Measurements from ENCODE around the gene SLC28A2. TPM values are rescaled to one million over a fixed set of nuclear protein-coding genes. Genes with fewer than 3 reads are reported as not detected.
A peak's percentile ranks its signal among the peaks of the same experiment; 100 is the strongest.

SLC28A2 gene
- total and polyA plus RNA-seq, 9 of the 15 experiments (the other 6 are each of a cell fraction or from before 2014, with no cell fraction given), result 0.03 to 0.04 TPM; not detected in 7

DNA sequence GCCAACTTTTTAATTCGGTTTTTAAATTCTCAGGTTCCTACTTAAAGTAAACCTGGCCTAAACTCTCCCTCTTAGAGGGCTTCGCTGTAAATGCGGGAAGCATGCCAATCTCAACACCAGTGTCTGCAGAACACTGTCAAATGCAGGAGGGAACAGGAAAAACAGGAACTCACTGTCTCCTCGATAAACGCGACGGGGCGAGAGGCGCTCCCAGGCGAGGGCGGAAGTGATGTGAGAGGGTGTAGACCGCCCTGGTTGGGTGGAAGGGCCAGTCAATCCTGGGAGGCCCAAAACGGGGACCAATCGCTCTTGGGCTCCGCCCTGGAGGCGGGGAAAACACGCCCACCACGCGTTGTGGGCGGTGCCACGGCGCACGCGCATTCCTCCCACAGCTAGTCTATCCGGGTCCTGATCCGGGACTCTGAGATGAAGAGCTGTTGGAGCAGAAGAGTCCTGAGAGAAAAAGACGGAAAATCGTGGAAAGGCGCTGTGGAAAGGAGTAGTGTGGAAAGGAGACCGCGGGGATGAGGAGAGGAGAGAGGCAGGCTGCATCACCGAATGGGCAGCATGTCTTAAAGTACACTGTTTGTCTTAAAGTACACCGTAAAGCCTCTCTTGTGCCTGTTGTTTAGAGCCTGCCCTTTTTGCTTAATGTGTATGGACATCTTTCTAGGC is 27.1 kb downstream of the SLC28A2 start (continued):
- TF ChIP-seq, protein P1, sequence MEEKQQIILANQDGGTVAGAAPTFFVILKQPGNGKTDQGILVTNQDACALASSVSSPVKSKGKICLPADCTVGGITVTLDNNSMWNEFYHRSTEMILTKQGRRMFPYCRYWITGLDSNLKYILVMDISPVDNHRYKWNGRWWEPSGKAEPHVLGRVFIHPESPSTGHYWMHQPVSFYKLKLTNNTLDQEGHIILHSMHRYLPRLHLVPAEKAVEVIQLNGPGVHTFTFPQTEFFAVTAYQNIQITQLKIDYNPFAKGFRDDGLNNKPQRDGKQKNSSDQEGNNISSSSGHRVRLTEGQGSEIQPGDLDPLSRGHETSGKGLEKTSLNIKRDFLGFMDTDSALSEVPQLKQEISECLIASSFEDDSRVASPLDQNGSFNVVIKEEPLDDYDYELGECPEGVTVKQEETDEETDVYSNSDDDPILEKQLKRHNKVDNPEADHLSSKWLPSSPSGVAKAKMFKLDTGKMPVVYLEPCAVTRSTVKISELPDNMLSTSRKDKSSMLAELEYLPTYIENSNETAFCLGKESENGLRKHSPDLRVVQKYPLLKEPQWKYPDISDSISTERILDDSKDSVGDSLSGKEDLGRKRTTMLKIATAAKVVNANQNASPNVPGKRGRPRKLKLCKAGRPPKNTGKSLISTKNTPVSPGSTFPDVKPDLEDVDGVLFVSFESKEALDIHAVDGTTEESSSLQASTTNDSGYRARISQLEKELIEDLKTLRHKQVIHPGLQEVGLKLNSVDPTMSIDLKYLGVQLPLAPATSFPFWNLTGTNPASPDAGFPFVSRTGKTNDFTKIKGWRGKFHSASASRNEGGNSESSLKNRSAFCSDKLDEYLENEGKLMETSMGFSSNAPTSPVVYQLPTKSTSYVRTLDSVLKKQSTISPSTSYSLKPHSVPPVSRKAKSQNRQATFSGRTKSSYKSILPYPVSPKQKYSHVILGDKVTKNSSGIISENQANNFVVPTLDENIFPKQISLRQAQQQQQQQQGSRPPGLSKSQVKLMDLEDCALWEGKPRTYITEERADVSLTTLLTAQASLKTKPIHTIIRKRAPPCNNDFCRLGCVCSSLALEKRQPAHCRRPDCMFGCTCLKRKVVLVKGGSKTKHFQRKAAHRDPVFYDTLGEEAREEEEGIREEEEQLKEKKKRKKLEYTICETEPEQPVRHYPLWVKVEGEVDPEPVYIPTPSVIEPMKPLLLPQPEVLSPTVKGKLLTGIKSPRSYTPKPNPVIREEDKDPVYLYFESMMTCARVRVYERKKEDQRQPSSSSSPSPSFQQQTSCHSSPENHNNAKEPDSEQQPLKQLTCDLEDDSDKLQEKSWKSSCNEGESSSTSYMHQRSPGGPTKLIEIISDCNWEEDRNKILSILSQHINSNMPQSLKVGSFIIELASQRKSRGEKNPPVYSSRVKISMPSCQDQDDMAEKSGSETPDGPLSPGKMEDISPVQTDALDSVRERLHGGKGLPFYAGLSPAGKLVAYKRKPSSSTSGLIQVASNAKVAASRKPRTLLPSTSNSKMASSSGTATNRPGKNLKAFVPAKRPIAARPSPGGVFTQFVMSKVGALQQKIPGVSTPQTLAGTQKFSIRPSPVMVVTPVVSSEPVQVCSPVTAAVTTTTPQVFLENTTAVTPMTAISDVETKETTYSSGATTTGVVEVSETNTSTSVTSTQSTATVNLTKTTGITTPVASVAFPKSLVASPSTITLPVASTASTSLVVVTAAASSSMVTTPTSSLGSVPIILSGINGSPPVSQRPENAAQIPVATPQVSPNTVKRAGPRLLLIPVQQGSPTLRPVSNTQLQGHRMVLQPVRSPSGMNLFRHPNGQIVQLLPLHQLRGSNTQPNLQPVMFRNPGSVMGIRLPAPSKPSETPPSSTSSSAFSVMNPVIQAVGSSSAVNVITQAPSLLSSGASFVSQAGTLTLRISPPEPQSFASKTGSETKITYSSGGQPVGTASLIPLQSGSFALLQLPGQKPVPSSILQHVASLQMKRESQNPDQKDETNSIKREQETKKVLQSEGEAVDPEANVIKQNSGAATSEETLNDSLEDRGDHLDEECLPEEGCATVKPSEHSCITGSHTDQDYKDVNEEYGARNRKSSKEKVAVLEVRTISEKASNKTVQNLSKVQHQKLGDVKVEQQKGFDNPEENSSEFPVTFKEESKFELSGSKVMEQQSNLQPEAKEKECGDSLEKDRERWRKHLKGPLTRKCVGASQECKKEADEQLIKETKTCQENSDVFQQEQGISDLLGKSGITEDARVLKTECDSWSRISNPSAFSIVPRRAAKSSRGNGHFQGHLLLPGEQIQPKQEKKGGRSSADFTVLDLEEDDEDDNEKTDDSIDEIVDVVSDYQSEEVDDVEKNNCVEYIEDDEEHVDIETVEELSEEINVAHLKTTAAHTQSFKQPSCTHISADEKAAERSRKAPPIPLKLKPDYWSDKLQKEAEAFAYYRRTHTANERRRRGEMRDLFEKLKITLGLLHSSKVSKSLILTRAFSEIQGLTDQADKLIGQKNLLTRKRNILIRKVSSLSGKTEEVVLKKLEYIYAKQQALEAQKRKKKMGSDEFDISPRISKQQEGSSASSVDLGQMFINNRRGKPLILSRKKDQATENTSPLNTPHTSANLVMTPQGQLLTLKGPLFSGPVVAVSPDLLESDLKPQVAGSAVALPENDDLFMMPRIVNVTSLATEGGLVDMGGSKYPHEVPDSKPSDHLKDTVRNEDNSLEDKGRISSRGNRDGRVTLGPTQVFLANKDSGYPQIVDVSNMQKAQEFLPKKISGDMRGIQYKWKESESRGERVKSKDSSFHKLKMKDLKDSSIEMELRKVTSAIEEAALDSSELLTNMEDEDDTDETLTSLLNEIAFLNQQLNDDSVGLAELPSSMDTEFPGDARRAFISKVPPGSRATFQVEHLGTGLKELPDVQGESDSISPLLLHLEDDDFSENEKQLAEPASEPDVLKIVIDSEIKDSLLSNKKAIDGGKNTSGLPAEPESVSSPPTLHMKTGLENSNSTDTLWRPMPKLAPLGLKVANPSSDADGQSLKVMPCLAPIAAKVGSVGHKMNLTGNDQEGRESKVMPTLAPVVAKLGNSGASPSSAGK (IDR thresholded peaks at IDR 0.05), result peak; percentile 89
- no peak for TF ChIP-seq NEUROD1 (IDR thresholded peaks at IDR 0.05; ENCODE audit: borderline replicate concordance, low read depth, low read length, partially characterized antibody)
- no peak for TF ChIP-seq CBX5 (IDR thresholded peaks at IDR 0.05; ENCODE audit: borderline replicate concordance, low read depth)
- peak; percentile 66 for TF ChIP-seq NFYB (IDR thresholded peaks at IDR 0.05; ENCODE audit: extremely low read depth, insufficient read length)
- no peak for TF ChIP-seq PHF21A (IDR thresholded peaks at IDR 0.05; ENCODE audit: borderline replicate concordance, low read depth)
- TF ChIP-seq, protein P2, sequence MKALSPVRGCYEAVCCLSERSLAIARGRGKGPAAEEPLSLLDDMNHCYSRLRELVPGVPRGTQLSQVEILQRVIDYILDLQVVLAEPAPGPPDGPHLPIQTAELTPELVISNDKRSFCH (CRISPR knock-in tag; IDR thresholded peaks at IDR 0.05), result no peak
- TF ChIP-seq, protein P2 (tag; IDR thresholded peaks at IDR 0.05), result no peak
- no peak for TF ChIP-seq FOXK1 (CRISPR knock-in tag; IDR thresholded peaks at IDR 0.05; ENCODE audit: borderline replicate concordance)
- TF ChIP-seq, protein P3, sequence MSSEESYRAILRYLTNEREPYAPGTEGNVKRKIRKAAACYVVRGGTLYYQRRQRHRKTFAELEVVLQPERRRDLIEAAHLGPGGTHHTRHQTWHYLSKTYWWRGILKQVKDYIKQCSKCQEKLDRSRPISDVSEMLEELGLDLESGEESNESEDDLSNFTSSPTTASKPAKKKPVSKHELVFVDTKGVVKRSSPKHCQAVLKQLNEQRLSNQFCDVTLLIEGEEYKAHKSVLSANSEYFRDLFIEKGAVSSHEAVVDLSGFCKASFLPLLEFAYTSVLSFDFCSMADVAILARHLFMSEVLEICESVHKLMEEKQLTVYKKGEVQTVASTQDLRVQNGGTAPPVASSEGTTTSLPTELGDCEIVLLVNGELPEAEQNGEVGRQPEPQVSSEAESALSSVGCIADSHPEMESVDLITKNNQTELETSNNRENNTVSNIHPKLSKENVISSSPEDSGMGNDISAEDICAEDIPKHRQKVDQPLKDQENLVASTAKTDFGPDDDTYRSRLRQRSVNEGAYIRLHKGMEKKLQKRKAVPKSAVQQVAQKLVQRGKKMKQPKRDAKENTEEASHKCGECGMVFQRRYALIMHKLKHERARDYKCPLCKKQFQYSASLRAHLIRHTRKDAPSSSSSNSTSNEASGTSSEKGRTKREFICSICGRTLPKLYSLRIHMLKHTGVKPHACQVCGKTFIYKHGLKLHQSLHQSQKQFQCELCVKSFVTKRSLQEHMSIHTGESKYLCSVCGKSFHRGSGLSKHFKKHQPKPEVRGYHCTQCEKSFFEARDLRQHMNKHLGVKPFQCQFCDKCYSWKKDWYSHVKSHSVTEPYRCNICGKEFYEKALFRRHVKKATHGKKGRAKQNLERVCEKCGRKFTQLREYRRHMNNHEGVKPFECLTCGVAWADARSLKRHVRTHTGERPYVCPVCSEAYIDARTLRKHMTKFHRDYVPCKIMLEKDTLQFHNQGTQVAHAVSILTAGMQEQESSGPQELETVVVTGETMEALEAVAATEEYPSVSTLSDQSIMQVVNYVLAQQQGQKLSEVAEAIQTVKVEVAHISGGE (CRISPR knock-in tag; IDR thresholded peaks at IDR 0.05), result peak in 1 of 3 experiments; percentile 91; a peak in 2 of 6 replicates
- no peak for TF ChIP-seq HDGF (IDR thresholded peaks at IDR 0.05)
- TF ChIP-seq SOX6 (IDR thresholded peaks at IDR 0.05), result no peak
- no peak for TF ChIP-seq ZNF311 (CRISPR knock-in tag; IDR thresholded peaks at IDR 0.05)
